Psoas muscle (tissue), 8 donors: ENCODE data around the gene PRKCH. TPM values are rescaled to one million over a fixed set of nuclear protein-coding genes. Genes with fewer than 3 reads are reported as not detected.

Experiments
- ATAC-seq, 4 donors: fragments of 200-7000 bp; cut with Tn5 transposase; one replicate each; pipeline ENCODE4 v1.9.1; 2020; ENCODE audit warnings: moderate library complexity in 3 of 4, mild to moderate bottlenecking in 2 of 4
- DNase-seq, 2 donors: peaks; one replicate each; pipeline ENCODE4 v3.0.0-alpha.2; 2020
- H3K27ac ChIP-seq: fragments of 200-600 bp; one replicate; pipeline ENCODE4 v1.8.0; 2022
- H3K27me3 ChIP-seq, 3 donors: fragments of 200-600 bp in 1 of 3; one replicate each; pipeline versions ENCODE4 v1.6.1 to v1.8.0; 2013 to 2022; ENCODE audit warnings: low read length in 2 of 3, mild to moderate bottlenecking in 2 of 3, moderate library complexity in 1 of 3; ENCODE audit not compliant: insufficient read depth in 3 of 3
- H3K36me3 ChIP-seq, 2 donors: fragments of 200-600 bp in 1 of 2; one replicate each; pipeline versions ENCODE4 v1.6.1 to v1.8.0; 2013 to 2022; ENCODE audit warnings: low read depth in 1 of 2, mild to moderate bottlenecking in 1 of 2, moderate library complexity in 1 of 2; ENCODE audit not compliant: insufficient read depth in 1 of 2
- H3K4me1 ChIP-seq: fragments of 200-600 bp; one replicate; pipeline ENCODE4 v1.8.0; 2022
- H3K4me3 ChIP-seq: fragments of 200-600 bp; one replicate; pipeline ENCODE4 v1.8.0; 2022; ENCODE audit warnings: mild to moderate bottlenecking
- H3K9me3 ChIP-seq: fragments of 200-600 bp; one replicate; pipeline ENCODE4 v1.8.0; 2022
- CTCF ChIP-seq: fragments of 200-600 bp; IDR thresholded peaks from one replicate; pipeline ENCODE4 v1.8.0; 2022; ENCODE audit warnings: antibody characterized with exemption
- WGBS, 3 donors: extraction: QIAGEN DNeasy Blood & Tissue Kit; methylation state at CpG; one replicate each; pipeline versions ENCODE4 v1.1.6 to v1.1.7; 2013; 5-methylcytosine and 5-hydroxymethylcytosine counted together
- intact Hi-C, 2 donors: fragments of 100-400 bp; cut with DNase I; formaldehyde crosslinking; loops; one replicate each; pipeline versions ENCODE4 v1.11.0 to v1.14.2; 2022
- polyA plus RNA-seq, 3 donors: library from polyadenylated mRNA; stranded (reverse); fragments of 200-250 nt; gene quantifications; one replicate each; pipeline ENCODE4 v1.2.3, GENCODE V29; 2013
- total RNA-seq, 4 donors: library from RNA; stranded (reverse); fragmentation: NEBNext Ultra II Directional in 2 of 4; extraction: Animal tissue kit (Norgen Biotek cat#: 25700) in 2 of 4; gene quantifications; one replicate each; pipeline versions ENCODE4 v1.2.1 to v1.2.4, GENCODE V29; 2021 to 2023
- donor health status: healthy with polysubstance abuse.
- donor health status: DM: no; HTN: no; CAD: no; lungs with moderate emphysema.
- donor health status: Bipolar disorder and iron deficiency.
- donor health status: healthy.
- donor health status: DM: yes; HTN: yes; CAD: no.
- donor health status: DM: no; HTN: no; CAD: no.
- donor health status: DM: no; HTN: no; CAD: no.
- donor health status: DM: yes; HTN: yes; CAD: no.

Gene PRKCH
- total and polyA plus RNA-seq, 7 donors = 5.9 to 17.9 (median 11.1) TPM

GRCh38 chr14:61335671-61336275 is 14.4 kb downstream of the PRKCH start:
- 83 to 88% (median 83%) methylated on average over 1 of the region's 1 CpG for WGBS, 3 donors
- Histone ChIP-seq H3K9me3 (no peaks in the 10 kb centered on the region), H3K27ac (no peak overlapping the region), H3K4me1 (no peaks in the 10 kb centered on the region), H3K27me3 (no peaks in the 10 kb centered on the region), H3K4me3 (no peak overlapping the region), H3K36me3 (no peaks in the 10 kb centered on the region)
- ATAC-seq (no peak), DNase-seq (no peak)
- TF ChIP-seq CTCF = no peak
- intact Hi-C loops = no loop called here

GRCh38 chr14:61337893-61338292 is 16.5 kb downstream of the PRKCH start:
- no peaks in the 10 kb centered on the region for H3K4me1 ChIP-seq
- H3K36me3 ChIP-seq = no peaks in the 10 kb centered on the region
- DNase-seq = no peak
- no peaks in the 10 kb centered on the region for H3K27me3 ChIP-seq
- WGBS, 3 donors = 75 to 82% (median 81%) methylated on average over 4 of the region's 4 CpGs
- no peaks in the 10 kb centered on the region for H3K9me3 ChIP-seq
- ATAC-seq = no peak
- no peak overlapping the region for H3K27ac ChIP-seq
- no peak overlapping the region for H3K4me3 ChIP-seq
- intact Hi-C loops = no loop called here
- no peak for TF ChIP-seq CTCF

GRCh38 chr14:61338457-61338856 is 17.1 kb downstream of the PRKCH start:
- no peaks in the 10 kb centered on the region for H3K27me3 ChIP-seq
- intact Hi-C loops = no loop called here
- no peaks in the 10 kb centered on the region for H3K4me1 ChIP-seq
- WGBS, 3 donors = 94 to 97% (median 97%) methylated on average over 2 of the region's 2 CpGs
- ATAC-seq (no peak), DNase-seq (no peak)
- no peak for TF ChIP-seq CTCF
- H3K4me3 ChIP-seq = no peak overlapping the region
- H3K9me3 ChIP-seq = no peaks in the 10 kb centered on the region
- no peak overlapping the region for H3K27ac ChIP-seq
- no peaks in the 10 kb centered on the region for H3K36me3 ChIP-seq

- WGBS, 3 donors = 70 to 82% (median 73%) methylated on average over 5 of the region's 5 CpGs
- Histone ChIP-seq H3K9me3 (no peaks in the 10 kb centered on the region), H3K4me1 (peaks cover 23% of the 10 kb centered on the region), H3K36me3 (no peaks in the 10 kb centered on the region), H3K4me3 (no peak overlapping the region), H3K27ac (no peak overlapping the region), H3K27me3 (no peaks in the 10 kb centered on the region)
- no peak for TF ChIP-seq CTCF
- no peak for ATAC-seq
- intact Hi-C loops = no loop called here
- DNase-seq = no peak
These were observed 20.2 kb downstream of the PRKCH start for GRCh38 chr14:61341275-61342206.
